Endothelial cell of umbilical vein (primary cell): Measurements from ENCODE around the gene SMIM14. TPM values are rescaled to one million over a fixed set of nuclear protein-coding genes. Genes with fewer than 3 reads are reported as not detected.
"Not testable (repeated sequence)": the region's sequence is repeated elsewhere in the genome, so short reads cannot be mapped to it uniquely, and the experiment has no call there.

Source experiments
- BruUV-seq: library from RNA; stranded (reverse); fragments of 400-500 nt; replicated peaks from 2 replicates; lab custom pipeline; 2021; lab: Mats Ljungman, UMichigan
- CTCF ChIA-PET: fragments of 300-600, 350-600 bp; sonication (Branson Sonifier 250); formaldehyde crosslinking; loops from one replicate; lab custom pipeline; 2021; ENCODE audit warnings: antibody characterized with exemption, inconsistent platforms; lab: Charles Lee
- POLR2A ChIA-PET: fragments of 300-600, 350-600 bp; sonication (Branson Sonifier 250); formaldehyde crosslinking; loops from one replicate; lab custom pipeline; 2021; ENCODE audit warnings: antibody characterized with exemption, inconsistent platforms; lab: Charles Lee
- DNase-seq: peaks from one replicate; pipeline ENCODE4 v3.0.0-alpha.2; 2011; ENCODE audit warnings: low read depth, low spot score
- FAIRE-seq: peaks from 2 replicates; lab custom pipeline; 2011; peaks lifted over from hg19 to GRCh38; lab: Jason Lieb, UNC
- H2AFZ ChIP-seq: 2 replicates; pipeline ENCODE4 v1.6.0; 2012; ENCODE audit warnings: low read depth, low read length, control low read depth, inconsistent platforms
- H3K27ac ChIP-seq: 2 replicates; pipeline ENCODE4 v1.5.1; 2011; ENCODE audit warnings: low read depth, mild to moderate bottlenecking, control low read depth, low read length, moderate library complexity; ENCODE audit not compliant: insufficient read depth
- H3K27me3 ChIP-seq, 2 experiments: 2 replicates each; pipeline versions ENCODE4 v1.6.0 to v1.6.1; 2011; ENCODE audit warnings: low read length in 2 of 2, mixed read lengths in 1 of 2; ENCODE audit not compliant: control insufficient read depth in 2 of 2, insufficient read depth in 2 of 2
- H3K36me3 ChIP-seq, 2 experiments: 2 replicates in 1 of 2; 3 replicates in 1 of 2; pipeline ENCODE4 v1.5.1; 2011; ENCODE audit warnings: low read length in 2 of 2, mild to moderate bottlenecking in 1 of 2, moderate library complexity in 1 of 2; ENCODE audit not compliant: control insufficient read depth in 2 of 2, insufficient read depth in 2 of 2; ENCODE audit errors: extremely low read depth in 1 of 2
- H3K4me1 ChIP-seq: 3 replicates; pipeline ENCODE4 v1.5.1; 2011; ENCODE audit warnings: mild to moderate bottlenecking, low read length; ENCODE audit not compliant: control insufficient read depth, insufficient read depth; ENCODE audit errors: extremely low read depth
- H3K4me2 ChIP-seq: 2 replicates; pipeline ENCODE4 v1.6.1; 2011; ENCODE audit warnings: low read length, control low read depth, mixed read lengths; ENCODE audit not compliant: insufficient read depth
- H3K4me3 ChIP-seq, 3 experiments: fragments of 200-600 bp in 1 of 3; sonication (generic), shearing (Covaris generic) in 1 of 3; replicated peaks in 1 of 3; 2 replicates each; pipeline ENCODE4 v1.5.1; 2011 to 2016; ENCODE audit warnings: control low read depth in 3 of 3, low read length in 3 of 3, mild to moderate bottlenecking in 2 of 3, inconsistent platforms in 1 of 3, low read depth in 1 of 3, moderate library complexity in 1 of 3; ENCODE audit not compliant: insufficient read depth in 1 of 3
- H3K79me2 ChIP-seq: 2 replicates; pipeline ENCODE4 v1.6.0; 2012; ENCODE audit warnings: low read length, inconsistent platforms; ENCODE audit not compliant: control insufficient read depth, insufficient read depth
- H3K9ac ChIP-seq: replicated peaks from 2 replicates; pipeline ENCODE3; 2011; ENCODE audit warnings: low read length, control low read depth; ENCODE audit not compliant: insufficient read depth; ENCODE audit errors: extremely low read depth
- H3K9me1 ChIP-seq: replicated peaks from 3 replicates; pipeline ENCODE4 v1.6.0; 2011; ENCODE audit warnings: mild to moderate bottlenecking, low read length; ENCODE audit not compliant: control insufficient read depth, insufficient read depth; ENCODE audit errors: extremely low read depth
- H3K9me3 ChIP-seq: replicated peaks from 2 replicates; pipeline ENCODE4 v1.5.1; 2012; ENCODE audit warnings: low read length, inconsistent platforms; ENCODE audit not compliant: control insufficient read depth, insufficient read depth
- H4K20me1 ChIP-seq: replicated peaks from 2 replicates; pipeline ENCODE3; 2011; ENCODE audit warnings: mild to moderate bottlenecking, low read length; ENCODE audit not compliant: control insufficient read depth, insufficient read depth; ENCODE audit errors: extremely low read depth
- CTCF ChIP-seq, 2 donors: IDR thresholded peaks; 1 replicate in 1 of 2; 2 replicates in 1 of 2; pipeline ENCODE4 v1.5.1; 2011; ENCODE audit warnings: low read length in 2 of 2, mild to moderate bottlenecking in 2 of 2, moderate library complexity in 2 of 2, control low read depth in 1 of 2, inconsistent platforms in 1 of 2, low read depth in 1 of 2; ENCODE audit not compliant: insufficient read depth in 1 of 2; ENCODE audit errors: extremely low read depth in 1 of 2
- EZH2 ChIP-seq: IDR thresholded peaks from 2 replicates; pipeline ENCODE4 v1.6.1; 2012; ENCODE audit warnings: borderline replicate concordance, low read depth, mild to moderate bottlenecking, moderate library complexity, low read length, inconsistent platforms; ENCODE audit not compliant: severe bottlenecking
- FOS ChIP-seq: IDR thresholded peaks from 2 replicates; pipeline ENCODE4 v1.6.1; 2011; ENCODE audit warnings: mild to moderate bottlenecking, low read length, moderate library complexity, borderline replicate concordance; ENCODE audit not compliant: insufficient read depth
- GATA2 ChIP-seq: IDR thresholded peaks from 2 replicates; pipeline ENCODE4 v1.7.0; 2011; ENCODE audit warnings: low read depth, mild to moderate bottlenecking, moderate library complexity, mixed read lengths, low read length; ENCODE audit not compliant: insufficient read length, insufficient read depth
- JUN ChIP-seq: IDR thresholded peaks from 2 replicates; pipeline ENCODE4 v1.6.1; 2011; ENCODE audit warnings: borderline replicate concordance, low read depth; ENCODE audit not compliant: insufficient read length, insufficient read depth
- MAX ChIP-seq: IDR thresholded peaks from 2 replicates; pipeline ENCODE4 v1.6.1; 2011; ENCODE audit not compliant: insufficient read depth, insufficient read length
- MYC ChIP-seq: IDR thresholded peaks from one replicate; pipeline ENCODE4 v1.6.1; 2011; ENCODE audit warnings: mild to moderate bottlenecking, low read depth, low read length
- POLR2A ChIP-seq: IDR thresholded peaks from 2 replicates; pipeline ENCODE4 v1.6.1; 2012; ENCODE audit warnings: low read depth, mild to moderate bottlenecking, control low read depth, low read length
- POLR2AphosphoS5 ChIP-seq: IDR thresholded peaks from 2 replicates; pipeline ENCODE4 v1.6.1; 2012; ENCODE audit warnings: low read depth, mild to moderate bottlenecking, control low read depth, low read length, moderate library complexity; ENCODE audit not compliant: insufficient read depth
- dilution Hi-C: fragments of 300-500 bp; cut with MboI; formaldehyde crosslinking; loops from one replicate; pipeline ENCODE4 v1.15.0; 2019; ENCODE audit warnings: low sequenced_read_pairs; ENCODE audit not compliant: extremely low pct_ligation_motif_present
- intact Hi-C: fragments of 100-400 bp; cut with micrococcal nuclease; formaldehyde crosslinking; loops from one replicate; pipeline ENCODE4 v1.10.0; 2022
- polyA plus RNA-seq, 4 experiments: library from polyadenylated mRNA; depleted of rRNA in 3 of 4; stranded (reverse) in 3 of 4; unstranded in 1 of 4; fragments of >200 nt; gene quantifications; 2 replicates each; pipeline versions ENCODE4 v1.2.1 to v1.2.3, GENCODE V29; 2011 to 2012; ENCODE audit warnings: missing spikeins in 1 of 4
- total RNA-seq: library from RNA; stranded (reverse); gene quantifications from 2 replicates; pipeline ENCODE4 v1.2.3, GENCODE V29; 2021

The SMIM14 gene
- total and polyA plus RNA-seq, 2 donors (not counting 3 experiments of a cell fraction or from before 2014, with no cell fraction given): 12.3 to 15.4 TPM

GRCh38 chr4:39656638-39657037, 18.0 kb upstream of the SMIM14 start:
- H3K27ac ChIP-seq, DNase-seq, H2AFZ ChIP-seq, H3K9me3 ChIP-seq, H4K20me1 ChIP-seq, H3K79me2 ChIP-seq, BruUV-seq, H3K4me2 ChIP-seq, H3K27me3 ChIP-seq, intact Hi-C loops, H3K36me3 ChIP-seq, H3K9me1 ChIP-seq, H3K9ac ChIP-seq, POLR2A ChIA-PET, H3K4me3 ChIP-seq, H3K4me1 ChIP-seq, dilution Hi-C loops, FAIRE-seq: not testable (repeated sequence)
- CTCF ChIA-PET: interaction anchor here (2.3 to 5.0 kb wide), 2 partner anchors 18 to 187 kb away, joined by 10 to 97 read pairs; partner anchors contain the start of gene SMIM14

- no peak overlapping the region for H2AFZ ChIP-seq
- BruUV-seq: no TSS peak
- H3K36me3 ChIP-seq: no peaks in the 10 kb centered on the region
- DNase-seq (no peak), FAIRE-seq (no peak)
- H3K4me3 ChIP-seq: no peak overlapping the region
- H3K27me3 ChIP-seq: no peaks in the 10 kb centered on the region
- intact Hi-C loops: no loop called here
- no peak overlapping the region for H3K4me2 ChIP-seq
- no peak overlapping the region for H3K9ac ChIP-seq
- no peaks in the 10 kb centered on the region for H3K9me1 ChIP-seq
- H4K20me1 ChIP-seq: no peaks in the 10 kb centered on the region
- CTCF ChIA-PET: interaction anchor here (5.0 kb wide), 1 partner anchor 187 kb away, joined by 97 read pairs; no protein-coding TSS in a partner anchor
- H3K4me1 ChIP-seq: no peaks in the 10 kb centered on the region
- dilution Hi-C loops: no loop called here
- no peak for TF ChIP-seq FOS
- no peak for TF ChIP-seq MYC
- no peak for TF ChIP-seq POLR2A
- TF ChIP-seq POLR2AphosphoS5: no peak
- TF ChIP-seq GATA2: no peak
- no peak for TF ChIP-seq EZH2
- TF ChIP-seq CTCF (IDR thresholded peaks at IDR 0.05; ENCODE audit: extremely low read depth in 1 of 2, insufficient read depth in 1 of 2, low read depth in 1 of 2, low read length in 2 of 2): no peak
- TF ChIP-seq JUN: no peak
- TF ChIP-seq MAX: no peak
- POLR2A ChIA-PET: no interaction called here
- no peaks in the 10 kb centered on the region for H3K9me3 ChIP-seq
- no peaks in the 10 kb centered on the region for H3K79me2 ChIP-seq
- H3K27ac ChIP-seq: no peak overlapping the region
Observed at GRCh38 chr4:39655876-39656275, 17.2 kb upstream of the SMIM14 start.
